HT1080 (cell line): ENCODE measurements around the gene REPIN1. TPM values are rescaled to one million over a fixed set of nuclear protein-coding genes. Genes with fewer than 3 reads are reported as not detected.

Source experiments
- DNase-seq: peaks from one replicate; pipeline ENCODE4 v3.0.0-alpha.2; 2015; ENCODE audit warnings: low read depth
- total RNA-seq: library from RNA; depleted of rRNA; stranded (reverse); fragments of >200 nt; shearing (Covaris generic); gene quantifications from 2 replicates; pipeline ENCODE4 v1.2.3, GENCODE V29; 2014

The REPIN1 gene
- total RNA-seq, 1 experiment from 2014 or later: 136 TPM

DNA sequence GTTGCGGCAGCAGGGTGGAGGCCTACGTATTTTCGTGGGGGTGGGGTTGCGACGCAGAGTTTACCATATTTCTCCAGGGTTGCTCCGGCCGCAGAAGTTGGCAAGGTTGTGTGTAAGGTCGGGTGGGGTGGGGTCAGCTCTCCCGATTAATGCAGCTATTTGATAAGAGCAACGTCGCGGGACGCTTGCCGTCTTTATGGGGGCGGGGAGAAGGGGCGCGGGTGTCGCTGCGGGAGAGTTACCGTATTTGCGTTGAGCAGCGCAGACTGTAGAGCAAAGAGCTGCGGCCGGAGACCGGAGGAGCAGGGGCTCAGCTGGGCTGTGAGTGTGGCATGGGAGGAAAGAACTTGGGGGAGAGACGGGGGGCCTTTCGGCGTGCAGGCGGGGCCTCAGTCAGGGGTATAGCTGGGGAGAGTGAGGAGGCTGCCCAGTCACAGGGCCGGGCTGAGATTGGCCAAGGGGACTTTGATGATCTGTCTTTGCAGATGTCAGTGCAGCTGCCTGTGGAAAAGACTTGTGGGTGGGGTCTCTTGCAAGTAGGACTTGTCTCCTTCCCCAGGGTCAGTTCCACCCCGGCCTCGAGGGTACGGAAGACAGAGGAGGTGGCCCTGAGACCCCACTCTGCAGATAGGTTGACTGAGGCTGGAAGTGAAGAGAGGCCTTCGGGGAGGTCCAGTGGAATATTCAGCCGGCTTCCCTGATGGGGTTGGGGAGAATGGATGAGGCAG lies 37.1 kb downstream of the REPIN1 start:
- no peak for DNase-seq

DNA sequence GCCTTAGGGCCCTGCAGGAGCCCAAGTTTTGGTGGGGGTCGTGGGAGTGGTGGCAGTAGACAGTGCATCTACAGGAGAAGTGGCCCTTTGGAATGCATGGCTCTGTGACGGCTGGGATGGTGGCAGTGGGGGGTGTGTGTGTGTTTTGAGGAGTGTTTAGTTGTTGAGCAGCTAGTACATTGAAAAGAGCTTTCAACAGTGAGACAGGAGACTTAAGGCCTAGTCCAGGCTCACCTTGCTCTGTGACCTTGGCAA lies 37.6 kb downstream of the REPIN1 start:
- DNase-seq: no peak

DNA sequence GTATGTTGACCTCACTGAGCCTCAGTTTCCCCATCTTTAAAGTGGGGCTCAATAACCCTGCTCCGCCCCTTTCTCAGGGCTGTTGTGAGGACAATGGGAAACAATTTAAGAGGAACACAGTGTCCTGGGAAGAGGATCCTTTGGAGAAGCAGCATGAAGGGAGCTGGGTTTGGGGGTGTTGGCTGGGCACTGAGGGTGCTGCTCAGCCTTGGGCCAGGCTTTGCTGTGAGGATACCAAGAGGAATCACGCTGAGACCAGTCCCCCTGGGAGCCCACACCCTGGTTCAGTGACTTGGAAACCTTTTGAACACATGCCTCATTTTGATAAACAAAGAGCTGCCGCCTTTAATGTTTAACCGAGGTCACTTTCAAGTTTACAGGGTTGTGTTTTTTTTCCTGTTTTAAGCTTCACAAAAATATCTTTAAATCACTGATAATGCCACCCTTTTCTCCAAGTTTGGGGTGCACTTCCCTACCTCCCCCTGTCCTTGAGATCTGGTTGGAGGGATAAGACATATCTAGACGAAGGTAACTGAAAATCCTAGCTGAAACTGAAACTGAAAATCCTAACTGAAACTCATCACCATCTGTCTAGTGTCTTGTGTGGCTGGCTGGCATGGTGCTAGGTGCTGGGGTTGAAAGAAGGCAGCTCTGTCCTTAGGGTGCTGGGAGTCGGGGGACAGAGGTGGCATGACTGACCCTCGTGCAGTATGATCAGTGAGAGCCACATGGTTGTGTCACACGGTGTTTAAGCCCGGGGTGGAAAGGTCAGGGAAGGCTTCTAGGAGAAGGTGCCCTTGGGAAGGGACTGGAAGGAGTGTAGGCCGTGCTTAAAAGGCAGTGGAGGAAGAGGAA lies 38.2 kb downstream of the REPIN1 start:
- no peak for DNase-seq

DNA sequence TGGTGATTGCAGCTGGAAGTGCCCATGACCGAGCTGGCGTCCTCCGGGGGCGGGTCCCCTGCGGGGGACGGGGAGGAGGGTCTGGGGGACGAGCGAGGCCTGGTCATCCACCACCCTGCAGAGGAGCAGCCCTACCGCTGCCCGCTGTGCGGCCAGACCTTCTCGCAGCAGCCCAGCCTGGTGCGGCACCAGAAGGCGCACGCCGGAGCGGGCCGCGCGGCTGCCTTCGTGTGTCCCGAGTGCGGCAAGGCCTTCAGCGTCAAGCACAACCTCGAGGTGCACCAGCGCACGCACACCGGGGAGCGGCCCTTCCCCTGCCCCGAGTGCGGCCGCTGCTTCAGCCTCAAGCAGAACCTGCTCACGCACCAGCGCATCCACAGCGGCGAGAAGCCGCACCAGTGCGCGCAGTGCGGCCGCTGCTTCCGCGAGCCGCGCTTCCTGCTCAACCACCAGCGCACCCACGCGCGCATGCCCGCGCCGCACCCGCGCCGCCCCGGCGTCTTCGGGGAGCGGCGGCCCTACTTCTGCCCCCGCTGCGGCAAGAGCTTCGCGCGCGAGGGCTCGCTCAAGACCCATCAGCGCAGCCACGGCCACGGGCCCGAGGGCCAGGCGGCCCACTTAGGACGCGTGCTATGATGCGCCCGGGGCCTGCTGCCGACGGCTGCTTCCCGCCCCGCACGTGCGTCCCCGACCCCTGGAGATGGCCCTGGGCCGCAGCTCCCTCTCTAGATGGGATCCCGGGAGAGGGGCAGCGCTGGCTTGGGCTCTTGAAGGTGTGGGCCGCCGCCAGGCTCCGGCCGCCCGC lies 39.2 kb downstream of the REPIN1 start:
- no peak for DNase-seq

DNA sequence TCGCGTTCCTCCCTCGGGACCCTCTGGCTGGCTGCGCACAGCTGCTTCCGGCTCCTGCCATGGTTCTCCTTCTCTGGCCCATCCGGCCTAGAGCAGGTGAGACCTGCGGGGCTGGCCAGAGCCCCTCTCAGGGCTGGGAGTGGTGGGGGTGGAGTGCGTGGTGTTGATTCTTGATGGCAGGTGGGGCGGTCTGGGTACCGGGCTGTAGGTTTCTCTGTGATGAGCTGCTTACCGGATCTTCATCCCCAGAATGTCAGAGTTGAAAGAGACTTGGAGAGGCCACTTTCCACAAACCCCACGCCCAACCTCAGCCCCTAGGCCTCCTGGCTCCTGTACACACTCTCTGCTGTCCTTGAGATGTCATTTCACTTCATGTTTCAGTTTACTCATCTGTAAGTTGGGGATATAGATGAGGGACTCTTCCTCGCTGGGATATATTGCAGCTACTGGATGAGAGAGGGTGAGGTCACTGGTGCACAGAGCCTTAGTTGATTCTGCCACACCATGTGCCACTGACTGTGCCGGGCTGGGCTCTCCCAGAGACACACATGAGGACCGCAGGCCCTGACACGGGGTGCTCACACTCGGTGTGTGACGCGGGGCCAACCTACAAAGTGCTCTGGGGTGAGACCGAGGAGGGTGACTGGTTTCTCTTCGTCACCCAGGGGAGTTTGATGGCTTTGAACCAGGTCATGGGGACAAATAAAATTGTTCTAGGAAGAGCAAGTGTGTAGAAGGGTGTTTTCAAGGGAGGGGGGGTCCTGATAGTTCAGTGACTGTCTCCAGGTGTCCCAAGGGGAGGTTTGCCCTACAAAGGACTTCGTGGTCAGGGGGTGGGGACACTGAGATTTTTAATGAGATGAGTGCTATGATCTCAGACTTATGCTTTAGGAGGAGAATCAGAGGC lies 40.0 kb downstream of the REPIN1 start:
- no peak for DNase-seq

DNA sequence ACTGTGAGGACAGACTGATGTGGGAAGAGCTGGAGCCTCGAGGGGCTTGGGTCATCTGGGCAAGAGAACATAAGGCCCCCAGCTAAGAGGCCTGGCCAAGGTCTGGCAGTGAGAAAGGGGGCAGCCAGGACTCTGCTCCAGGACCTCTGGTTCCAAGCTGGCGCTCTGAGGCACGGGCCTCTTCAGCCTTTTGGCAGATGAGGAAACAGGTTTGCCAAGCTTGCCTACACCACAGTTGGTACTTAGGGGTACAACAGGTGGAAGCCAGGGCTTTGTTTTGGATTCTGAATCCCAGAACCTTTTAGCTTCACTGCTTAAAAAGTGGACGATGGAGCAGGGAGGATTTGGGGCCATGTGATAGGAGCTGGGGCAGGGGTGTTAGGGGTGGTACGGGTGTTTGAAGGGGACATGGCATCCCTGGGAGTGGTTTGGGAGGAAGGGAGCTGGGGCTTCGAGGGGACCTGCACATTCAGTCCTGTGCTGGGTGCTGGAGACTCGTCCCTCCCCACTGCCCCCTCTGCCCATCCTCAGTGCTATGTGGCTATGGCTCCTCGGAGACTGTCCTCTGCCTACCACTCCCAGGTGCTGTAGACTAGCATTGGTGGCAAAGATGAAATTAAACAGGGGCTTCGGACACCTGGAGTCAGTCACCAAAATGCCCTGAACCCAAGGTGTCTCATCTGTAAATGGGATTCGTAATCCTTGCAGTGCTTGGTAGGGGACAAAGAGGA lies 40.8 kb downstream of the REPIN1 start:
- no peak for DNase-seq

DNA sequence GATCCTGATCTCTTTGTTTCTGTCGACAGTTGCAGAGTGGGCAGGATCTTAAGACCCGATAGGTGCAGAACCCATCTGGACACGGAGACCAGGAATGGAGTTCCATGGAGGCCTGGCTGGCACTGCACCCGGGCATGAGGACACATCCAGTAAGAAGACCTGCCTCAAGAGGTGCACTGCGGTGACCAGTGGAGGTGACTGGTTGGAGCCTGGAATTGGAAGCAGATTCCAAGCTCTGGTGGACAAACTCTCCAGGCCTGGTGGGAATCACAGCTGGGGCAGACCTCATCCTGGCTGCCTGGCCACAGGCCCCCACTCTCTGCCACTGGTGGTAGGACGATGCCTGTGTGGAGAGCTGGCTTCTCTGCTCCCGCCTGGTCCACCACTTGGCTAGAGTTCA lies 41.5 kb downstream of the REPIN1 start:
- no peak for DNase-seq

DNA sequence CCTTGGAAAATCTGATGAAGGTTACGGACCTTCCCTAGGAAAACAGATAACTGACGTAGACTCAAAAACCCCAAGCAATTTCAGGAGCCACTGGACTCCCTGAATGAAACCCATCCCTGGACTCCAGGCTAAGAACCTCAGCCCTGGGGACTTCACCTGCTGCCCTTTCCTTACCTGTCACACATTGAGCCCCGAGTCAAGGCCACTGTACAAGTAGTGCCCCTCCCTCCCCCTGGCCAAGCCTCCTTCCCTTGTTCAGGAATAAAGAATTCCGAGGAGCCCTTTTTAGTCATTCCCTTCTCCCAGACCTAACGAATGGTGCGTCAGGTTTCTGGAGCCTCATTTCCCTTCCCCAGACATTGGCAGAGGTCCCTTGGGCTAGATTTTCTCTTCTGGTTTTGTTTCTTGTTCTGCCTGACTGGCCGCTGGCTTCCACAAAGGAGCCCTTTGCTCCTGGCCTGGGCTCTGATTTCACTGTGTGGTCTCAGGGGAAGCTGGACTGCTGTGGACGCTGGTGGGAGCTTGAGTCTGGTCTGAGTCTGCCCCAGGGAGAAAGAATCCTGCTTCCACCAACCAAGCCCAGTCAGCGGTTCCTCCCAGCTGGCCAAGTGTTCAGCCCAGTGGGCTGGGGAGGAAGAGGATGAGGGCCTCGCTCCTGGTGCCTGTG lies 42.2 kb downstream of the REPIN1 start:
- DNase-seq: no peak

DNA sequence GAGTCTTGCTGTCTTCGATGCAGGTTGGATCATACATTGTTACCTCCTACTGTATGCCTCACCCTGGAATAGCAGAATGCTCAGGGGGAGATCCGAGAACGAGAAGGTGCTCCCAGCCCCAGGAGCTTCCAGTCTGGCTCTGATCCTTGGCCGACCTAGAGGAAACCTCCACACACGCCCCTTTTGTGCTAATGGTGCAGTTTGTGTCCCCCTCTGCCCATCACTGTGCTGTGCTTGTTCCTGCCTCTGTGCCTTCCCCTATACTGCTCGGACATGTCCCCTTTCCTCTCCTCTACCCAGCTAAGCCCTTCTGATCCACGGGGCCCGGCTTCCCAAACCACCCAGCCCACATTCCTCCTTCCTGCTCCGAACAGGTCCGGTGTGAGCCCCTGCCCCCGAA lies 43.0 kb downstream of the REPIN1 start:
- no peak for DNase-seq

DNA sequence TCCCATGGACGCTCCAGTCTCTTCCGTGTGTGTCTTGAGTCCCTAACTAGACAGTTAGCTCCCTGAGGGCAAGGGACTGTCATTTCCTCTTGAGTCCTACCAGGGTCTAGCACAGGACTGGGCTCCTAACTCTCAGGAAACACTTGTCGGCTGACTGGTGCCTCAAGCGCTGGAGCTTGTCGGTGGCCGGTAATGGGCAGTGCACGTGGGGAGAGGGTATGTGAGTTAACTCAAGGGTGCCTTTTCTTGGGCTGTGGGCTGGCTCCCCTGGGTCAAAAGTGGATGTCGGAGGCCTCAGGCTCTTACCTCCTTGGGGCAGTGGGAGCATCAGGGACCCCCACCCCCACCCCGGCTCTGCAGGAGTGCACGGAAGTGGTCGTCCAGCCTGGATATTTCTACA lies 43.4 kb downstream of the REPIN1 start:
- no peak for DNase-seq

DNA sequence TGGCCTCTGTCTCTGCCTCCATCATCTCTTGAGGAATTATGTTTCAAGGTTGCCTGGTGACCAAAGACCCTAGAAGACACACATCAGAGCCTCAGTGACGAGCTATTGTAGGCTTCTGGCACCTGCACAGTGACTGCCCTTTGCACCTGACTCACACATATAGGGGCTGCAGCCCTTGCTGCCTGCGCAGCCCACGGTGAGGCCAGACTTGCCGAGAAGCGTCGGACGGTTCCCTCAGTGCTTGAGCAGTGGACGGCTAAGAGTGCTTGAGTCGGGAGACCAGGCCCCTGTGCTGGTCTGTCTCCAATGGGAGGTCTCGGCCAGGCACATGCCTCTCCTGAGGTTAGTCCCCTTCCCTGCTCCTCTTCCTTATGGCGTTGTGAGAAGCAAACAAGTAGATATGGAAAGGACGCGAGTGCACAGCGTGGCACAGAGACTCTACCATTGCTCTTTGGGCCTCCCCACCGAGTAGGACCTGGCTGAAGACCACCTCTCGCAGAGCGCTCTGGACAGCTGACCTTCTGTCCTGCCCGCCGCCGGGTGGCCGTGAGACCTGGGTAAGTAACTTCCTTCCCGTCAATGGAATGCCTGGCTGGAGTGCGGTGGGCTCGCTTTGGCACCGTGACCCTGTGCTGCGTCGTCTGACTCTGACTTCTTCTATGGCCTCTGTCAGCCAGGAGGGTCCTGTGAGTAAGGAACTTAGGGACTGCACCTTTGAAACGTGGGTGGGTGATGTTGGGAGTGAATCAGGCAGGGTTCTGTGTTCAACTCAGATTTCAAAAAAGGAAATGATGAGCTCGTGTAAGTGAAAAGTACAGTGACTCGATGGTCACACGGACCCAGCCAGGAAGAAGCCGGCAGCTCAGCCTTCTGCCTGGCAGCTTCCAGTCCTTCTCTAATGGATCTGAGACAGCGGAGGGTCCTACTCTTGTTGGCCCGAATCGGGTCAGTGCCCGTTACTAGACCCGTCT lies 44.2 kb downstream of the REPIN1 start:
- DNase-seq: no peak

DNA sequence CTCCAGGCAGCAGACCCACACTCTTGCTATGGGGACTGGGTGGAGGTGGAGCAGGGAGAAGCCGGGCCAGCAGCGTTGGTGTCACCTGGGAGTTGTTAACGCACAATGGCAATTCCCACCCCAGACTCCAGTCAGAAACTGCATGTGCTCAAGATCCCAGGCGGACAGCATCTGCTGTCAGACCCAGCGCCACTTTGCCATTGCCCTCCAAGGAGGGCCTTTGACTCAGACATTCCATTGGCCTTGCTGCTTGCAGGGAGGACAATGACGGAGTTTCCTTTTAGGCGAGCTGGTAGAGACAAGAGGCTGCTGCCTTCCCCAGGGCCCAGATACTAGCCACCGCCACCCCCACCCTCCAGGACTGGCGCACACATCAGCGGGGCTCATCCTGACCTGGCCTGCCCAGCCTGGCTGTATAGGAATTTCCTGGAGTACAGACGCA lies 45.0 kb downstream of the REPIN1 start:
- no peak for DNase-seq

DNA sequence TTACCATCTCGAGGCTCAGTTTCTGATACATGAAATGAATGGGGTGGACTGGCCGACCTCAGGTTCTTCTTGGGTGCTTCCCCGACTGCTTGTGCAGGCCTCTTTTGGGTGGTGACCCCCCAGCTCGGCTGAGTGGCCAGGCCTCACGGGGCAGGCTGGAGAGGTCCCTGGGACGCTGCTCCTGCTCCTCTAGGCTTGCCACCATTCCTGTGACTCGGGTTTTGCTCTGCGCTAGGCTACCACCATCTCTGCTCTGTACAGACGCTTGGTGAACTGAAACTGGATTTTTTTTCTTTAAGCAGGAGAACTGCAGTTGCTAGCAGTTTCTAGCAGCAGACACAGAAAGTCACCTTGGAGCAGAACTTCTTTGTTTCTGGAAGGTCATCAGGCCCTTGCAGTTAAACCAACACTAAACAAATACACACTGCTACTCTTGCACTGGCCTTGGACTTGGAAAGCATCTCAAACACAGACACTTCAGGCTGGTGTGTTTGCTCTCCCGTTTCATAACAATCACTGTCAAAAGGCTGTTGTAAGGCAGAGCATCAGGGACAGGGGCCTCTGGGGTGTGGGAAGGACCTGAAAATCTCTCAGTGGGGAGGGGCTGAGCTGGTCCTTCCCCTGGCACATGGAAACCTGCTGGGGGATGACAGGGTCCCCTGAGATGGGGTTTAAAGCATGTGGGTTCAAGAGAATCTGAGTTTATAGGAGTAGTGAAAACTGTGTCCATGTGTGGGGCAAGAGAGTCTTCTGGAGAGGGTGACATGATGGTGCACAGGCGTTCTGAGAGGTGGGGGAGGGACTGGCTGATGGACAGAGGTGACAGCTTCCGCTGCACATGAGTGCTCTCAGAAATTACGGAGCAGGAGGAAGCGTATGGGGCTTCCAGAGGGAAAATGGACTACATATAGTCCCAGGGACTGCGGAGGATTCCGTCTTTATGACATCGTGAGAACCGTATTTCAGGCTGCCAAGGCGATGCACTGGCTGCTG lies 46.8 kb downstream of the REPIN1 start:
- DNase-seq: no peak

DNA sequence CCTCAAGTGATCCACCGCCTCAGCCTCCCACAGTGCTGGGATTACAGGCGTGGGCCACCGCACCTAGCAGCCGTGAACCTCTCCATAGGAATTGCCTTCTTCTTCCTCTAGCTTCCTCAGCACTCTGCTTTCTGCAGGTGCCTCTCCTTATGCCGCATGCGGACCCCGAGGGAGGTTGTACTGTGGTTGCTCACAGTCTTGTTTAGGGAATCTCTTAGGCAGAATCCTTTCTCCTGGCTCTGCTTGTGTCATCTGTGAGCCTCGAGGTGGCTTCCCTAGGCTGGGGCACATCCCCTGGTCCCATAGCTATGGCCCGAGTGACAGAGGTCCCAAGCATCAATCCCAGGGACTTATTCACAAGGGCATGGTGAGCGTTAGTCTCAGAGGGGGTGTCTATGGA lies 48.6 kb downstream of the REPIN1 start:
- DNase-seq: no peak

DNA sequence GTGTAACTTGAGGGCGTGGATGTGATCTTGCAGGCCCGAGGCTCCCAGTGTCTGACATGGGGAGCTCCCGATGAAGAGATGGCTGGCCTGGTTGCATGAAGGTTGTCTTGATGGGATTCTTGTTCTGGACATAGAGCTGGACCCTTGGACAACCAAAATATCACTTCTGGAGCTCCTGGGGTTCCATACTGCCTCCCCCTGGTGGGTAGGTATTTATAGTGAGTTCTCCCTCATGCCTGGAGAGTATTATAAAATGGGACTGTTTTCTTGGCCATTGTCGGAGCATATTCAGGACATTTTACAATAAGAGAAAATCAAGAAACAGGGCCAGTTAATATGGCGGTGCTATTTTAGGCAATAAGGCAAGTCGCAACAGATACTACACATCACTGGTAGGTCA lies 49.2 kb downstream of the REPIN1 start:
- DNase-seq: no peak

DNA sequence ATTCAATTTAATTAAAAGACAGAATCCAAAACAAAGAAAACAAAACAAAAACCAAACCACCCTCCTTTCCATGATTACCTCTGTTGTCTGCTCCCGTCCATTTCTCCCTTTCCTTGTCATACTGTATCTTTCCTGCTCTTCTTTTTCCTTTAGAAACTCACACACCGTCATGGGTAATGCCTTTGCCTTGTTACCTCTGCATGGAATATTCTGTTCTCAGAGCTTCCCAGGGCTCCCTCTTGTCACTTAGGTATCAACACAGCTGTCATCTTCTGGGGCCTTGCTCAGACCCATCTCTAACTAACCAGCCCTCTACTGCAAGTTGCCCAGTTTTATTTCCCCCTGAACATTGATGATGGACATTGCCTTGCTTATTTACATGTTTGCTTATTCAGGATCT lies 51.6 kb downstream of the REPIN1 start:
- no peak for DNase-seq

DNA sequence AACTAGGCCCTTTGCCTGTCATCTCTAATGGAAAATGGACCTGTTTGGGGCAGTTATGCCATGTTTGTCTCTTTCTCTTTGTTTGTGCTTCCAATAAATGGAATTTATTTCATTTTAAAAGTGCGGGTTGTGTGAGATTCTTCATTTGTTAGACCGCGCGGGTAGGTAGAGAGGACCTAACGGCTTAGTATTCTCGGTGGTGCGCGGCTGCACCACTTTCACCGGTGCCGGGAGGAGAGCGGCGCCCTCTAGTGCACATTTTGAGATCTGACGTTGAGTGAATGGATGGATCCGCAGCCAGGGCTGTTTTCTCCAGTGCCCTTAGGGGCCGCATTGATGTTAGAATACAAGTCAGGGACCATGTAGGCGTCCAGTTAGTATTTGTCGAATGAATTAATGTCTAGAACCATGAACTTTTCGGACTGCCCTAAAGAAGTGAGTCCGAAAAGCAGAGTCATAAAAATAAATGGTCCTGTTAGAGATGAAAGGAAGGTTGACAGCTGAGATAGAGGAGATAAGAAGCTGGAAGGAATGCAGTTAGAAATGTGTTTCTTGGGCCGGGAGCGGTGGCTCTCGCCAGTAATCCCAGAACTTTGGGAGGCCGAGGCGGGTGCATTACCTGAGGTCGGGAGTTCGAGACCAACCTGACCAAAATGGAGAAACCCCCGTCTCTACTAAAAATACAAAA lies 52.5 kb downstream of the REPIN1 start:
- DNase-seq: peak; percentile 73
